ENCODE measurements around the gene RPA3.

DNA sequence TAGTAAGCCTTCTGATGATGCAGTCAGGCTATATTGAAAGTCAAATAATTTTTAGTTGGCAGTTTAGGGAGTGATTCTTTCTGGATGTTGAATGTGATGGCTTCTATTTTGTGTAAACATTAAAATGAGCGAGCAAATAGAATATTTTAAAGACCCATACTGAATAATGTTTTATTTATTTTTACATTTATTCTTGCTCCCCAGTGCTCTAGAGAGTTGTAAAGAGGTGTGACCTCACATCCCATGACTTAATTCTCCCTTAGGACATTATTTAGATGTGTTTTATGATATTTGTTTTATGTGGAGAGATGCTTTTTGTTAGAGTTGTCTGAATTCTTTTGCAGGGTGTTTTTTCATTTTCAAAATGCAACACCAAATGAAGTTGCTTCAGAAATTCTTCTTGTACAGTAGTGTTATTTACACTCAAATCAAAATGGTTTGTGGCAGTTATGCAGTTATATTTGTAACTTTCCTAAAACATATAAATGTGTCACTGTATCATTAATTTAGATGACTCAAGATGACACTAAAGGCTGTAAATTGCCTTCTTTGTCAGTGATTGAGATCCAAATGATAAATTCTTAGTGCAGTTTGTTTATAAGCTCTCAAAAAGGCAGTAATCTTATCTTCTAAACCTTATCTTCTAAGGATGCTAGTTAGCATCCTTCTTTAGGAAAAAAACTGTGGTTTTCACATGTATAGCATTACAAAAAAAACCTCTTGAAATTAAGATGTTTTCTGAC is 65.4 kb downstream of the RPA3 start:
- TF ChIP-seq EZH2 (IDR thresholded peaks at IDR 0.05; ENCODE audit: insufficient read depth, poor library complexity, severe bottlenecking) (no peak), EZH2phosphoT487 (IDR thresholded peaks at IDR 0.05; ENCODE audit: insufficient read depth, low read depth) (no peak)

All from GM23248 (cell line).